ENCODE results near the gene AP2M1.

DNA sequence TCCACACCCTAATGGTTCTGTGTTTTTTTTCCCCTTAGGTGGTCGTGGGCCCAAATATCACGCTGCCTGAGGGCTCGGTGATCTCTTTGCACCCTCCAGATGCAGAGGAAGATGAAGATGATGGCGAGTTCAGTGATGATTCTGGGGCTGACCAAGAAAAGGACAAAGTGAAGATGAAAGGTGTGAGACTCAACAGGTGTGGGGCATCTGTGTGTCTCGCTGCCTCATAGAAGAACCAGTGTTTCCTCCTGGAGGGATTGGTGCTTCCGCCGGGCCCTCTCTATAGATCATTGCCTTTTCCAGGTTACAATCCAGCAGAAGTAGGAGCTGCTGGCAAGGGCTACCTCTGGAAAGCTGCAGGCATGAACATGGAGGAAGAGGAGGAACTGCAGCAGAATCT is 32.5 kb upstream of the AP2M1 start:
- TF ChIP-seq, protein P1, sequence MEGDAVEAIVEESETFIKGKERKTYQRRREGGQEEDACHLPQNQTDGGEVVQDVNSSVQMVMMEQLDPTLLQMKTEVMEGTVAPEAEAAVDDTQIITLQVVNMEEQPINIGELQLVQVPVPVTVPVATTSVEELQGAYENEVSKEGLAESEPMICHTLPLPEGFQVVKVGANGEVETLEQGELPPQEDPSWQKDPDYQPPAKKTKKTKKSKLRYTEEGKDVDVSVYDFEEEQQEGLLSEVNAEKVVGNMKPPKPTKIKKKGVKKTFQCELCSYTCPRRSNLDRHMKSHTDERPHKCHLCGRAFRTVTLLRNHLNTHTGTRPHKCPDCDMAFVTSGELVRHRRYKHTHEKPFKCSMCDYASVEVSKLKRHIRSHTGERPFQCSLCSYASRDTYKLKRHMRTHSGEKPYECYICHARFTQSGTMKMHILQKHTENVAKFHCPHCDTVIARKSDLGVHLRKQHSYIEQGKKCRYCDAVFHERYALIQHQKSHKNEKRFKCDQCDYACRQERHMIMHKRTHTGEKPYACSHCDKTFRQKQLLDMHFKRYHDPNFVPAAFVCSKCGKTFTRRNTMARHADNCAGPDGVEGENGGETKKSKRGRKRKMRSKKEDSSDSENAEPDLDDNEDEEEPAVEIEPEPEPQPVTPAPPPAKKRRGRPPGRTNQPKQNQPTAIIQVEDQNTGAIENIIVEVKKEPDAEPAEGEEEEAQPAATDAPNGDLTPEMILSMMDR (IDR thresholded peaks at IDR 0.05), result no peak
- TF ChIP-seq POLR2A (IDR thresholded peaks at IDR 0.05; ENCODE audit: low read depth), result no peak
- no peak for TF ChIP-seq EP300 (IDR thresholded peaks at IDR 0.05)

All from esophagus muscularis mucosa (tissue), 4 donors.